ENCODE results near the gene AGPS.
"Not testable (repeated sequence)": the region's sequence is repeated elsewhere in the genome, so short reads cannot be mapped to it uniquely, and the experiment has no call there.

Gene AGPS

GRCh38 chr2:177419274-177419673 is 26.7 kb downstream of the AGPS start:
- no peak for DNase-seq (ENCODE audit: low read depth)

- no peak for DNase-seq (ENCODE audit: low read depth)
Measured at GRCh38 chr2:177422271-177422670, 29.7 kb downstream of the AGPS start.

GRCh38 chr2:177424120-177424519 is 31.5 kb downstream of the AGPS start:
- not testable (repeated sequence) for DNase-seq (ENCODE audit: low read depth)

- DNase-seq (ENCODE audit: low read depth), result not testable (repeated sequence)
Measured at GRCh38 chr2:177424620-177425019, 32.0 kb downstream of the AGPS start.

DNA sequence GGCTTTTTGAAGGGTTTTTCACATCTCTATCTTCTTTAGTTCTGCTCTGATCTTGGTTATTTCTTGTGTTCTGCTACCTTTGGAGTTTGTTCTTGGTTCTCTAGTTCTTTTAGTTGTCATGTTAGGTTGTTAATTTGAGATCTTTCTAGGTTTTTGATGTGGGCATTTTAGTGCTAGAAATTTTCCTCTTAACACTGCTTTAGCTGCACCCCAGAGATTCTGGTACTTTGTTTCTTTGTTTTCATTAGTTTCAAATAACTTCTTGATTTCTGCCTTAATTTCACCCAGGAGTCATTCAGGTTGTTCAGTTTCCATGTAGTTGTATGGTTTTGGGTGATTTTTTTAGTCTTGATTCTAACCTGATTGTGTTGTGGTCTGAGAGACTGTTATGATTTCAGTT is 34.7 kb downstream of the AGPS start:
- no peak for DNase-seq (ENCODE audit: low read depth)

DNA sequence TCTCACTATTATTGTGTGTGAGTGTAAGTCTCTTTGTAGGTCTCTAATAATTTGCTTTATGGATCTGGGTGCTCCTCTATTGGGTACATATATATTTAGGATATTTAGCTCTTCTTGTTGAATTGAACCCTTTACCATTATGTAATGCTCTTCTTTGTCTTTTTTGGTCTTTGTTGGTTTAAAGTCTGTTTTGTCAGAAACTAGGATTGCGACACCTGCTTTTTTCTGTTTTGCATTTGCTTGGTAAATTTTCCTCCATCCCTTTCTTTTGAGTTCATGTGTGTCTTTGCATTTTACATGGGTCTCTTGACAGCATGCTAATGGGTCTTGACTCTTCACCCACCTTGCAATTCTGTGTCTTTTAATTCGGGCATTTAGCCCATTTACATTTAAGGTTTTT is 35.4 kb downstream of the AGPS start:
- not testable (repeated sequence) for DNase-seq (ENCODE audit: low read depth)

DNA sequence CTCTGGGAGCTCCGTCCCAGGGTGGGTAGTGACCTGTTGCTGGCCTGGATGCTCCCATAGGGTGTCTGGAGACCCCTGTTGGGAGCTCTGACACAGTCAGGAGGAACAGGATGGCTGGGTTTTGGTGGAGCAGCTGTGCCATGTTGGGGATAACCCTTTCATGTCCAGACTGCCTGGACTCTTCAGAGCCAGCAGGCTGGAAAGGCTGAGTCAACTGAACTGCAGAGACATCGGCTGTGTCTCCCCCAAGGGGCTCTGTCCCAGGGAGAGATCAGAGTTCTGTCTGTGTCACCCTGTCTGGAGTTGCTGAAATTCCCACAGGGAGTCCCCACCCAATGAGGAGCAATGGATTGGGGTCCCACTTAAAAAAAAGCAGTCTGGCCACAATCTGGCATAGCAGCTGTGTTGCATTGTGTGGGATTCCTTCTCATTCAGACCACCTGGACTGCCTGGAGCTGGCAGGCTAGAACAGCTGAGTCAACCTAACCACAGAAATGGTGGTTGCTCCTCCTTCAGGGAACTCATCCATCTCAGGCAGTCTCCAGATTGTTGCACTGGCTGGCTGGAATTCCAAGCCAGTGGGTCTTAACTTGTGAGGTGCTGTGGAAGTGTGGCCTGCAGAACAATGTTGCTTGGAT is 37.2 kb downstream of the AGPS start:
- DNase-seq (ENCODE audit: low read depth), result no peak

DNA sequence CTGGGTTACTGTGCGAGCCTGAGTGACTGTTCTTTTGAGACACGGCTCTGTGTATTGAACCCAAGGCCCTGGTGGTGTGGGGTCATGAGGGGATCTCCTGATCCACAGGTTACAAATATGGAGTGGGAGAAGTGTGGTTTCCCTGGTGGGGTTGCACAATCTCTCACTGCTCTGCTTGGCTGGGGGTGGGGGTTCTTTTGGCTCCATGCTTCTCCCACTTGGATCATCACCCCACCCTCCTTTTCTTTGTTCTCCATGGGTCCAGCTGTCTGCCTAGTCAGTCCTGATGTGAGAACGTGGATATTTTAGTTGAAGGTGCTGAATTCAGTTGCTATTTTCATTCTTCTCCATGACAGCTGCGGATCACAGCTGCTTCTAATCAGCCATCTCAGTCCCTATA is 37.8 kb downstream of the AGPS start:
- no peak for DNase-seq (ENCODE audit: low read depth)

- DNase-seq (ENCODE audit: low read depth), result not testable (repeated sequence)
Measured at GRCh38 chr2:177431111-177431725, 38.6 kb downstream of the AGPS start.

DNA sequence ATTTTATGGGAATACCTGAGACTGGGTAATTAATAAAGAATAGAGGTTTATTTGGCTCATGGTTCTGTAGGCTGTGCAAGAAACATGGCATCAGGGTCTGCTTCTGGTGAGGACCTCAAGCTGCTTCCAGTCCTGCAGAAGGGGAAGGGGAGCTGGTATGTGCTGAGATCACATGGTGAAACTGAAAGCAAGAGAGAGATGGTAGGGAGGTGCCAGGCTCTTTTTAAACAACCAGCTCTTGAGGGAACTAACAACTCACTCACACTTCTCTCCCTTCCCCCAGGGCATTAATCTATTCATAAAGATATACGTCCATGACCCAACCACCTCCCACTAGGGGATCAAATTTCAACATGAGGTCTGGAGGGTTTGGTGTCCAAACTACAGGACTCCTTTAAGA is 40.1 kb downstream of the AGPS start:
- no peak for DNase-seq (ENCODE audit: low read depth)

DNA sequence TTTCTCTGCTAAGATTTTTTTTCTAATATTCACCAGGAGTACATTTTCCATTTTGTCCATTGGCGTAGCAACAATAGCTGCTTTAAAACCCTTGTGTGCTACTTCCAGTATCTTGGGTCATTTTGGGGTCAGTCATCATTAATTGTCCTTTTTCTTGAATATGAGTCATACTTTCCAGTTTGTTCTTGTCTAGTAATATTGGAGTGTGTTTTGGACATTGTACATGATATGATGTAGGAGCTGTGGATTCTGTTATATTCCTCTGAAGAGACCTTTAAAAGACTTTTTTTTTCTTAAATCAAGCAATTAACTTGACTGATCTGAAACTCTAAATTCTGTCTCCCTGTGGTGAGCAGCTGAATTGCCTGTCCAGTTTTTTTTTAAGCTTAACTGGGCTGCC is 40.8 kb downstream of the AGPS start:
- DNase-seq (ENCODE audit: low read depth), result no peak

DNA sequence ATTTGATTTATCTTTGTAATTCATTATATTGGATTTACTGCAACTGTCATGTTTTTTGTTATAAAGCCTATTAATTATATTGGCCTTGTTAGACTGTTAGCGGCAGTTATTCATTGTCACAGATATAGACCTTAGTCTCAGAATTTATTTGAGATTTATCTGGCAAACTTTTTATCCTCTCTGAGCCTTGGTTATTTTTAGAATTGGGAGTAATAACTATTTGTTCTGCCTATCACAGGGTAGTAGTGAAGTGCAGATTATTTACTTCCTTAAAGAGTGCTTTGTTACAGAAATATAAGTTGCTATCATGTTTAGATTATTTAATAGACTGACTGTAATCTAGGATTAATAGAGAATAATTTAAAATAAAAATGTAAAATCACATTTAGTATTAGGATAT is 41.9 kb downstream of the AGPS start:
- DNase-seq (ENCODE audit: low read depth), result no peak

DNA sequence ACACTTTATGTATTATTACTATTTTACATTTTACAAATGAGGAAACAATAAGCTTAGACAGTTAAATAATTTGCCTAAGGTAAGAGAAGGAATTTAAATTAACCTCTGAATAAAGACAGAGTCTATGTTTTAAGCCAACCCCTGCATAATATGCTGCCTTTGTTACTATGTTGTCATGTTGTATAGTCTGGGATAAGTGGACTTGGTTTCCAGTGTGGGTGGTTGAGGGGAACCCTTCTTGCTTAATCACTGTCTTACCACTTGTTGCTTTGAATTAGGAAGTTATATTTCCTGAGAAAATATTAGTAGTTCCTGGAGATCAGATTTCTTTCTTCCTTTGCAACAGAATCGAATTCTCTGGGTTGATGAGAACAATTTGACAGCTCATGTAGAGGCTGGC is 52.6 kb downstream of the AGPS start:
- no peak for DNase-seq (ENCODE audit: low read depth)

DNA sequence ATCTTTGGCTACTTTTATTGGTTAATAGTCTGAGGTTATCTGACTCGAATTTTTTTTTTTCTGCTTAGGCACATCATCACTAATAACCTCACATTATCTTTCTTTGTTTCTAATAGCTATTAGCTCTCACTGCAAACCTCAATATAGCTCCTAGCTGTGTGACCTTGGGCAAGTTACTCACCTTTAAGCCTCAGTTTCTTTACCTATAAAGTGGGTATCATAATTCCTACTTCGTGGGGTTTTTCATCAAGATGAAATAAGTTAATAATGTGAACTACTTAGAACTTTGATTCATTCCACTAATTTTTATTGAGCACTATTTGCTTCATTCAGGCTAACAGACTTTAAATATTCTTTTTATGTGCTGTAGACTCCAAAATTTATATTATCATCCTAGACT is 55.5 kb downstream of the AGPS start:
- no peak for DNase-seq (ENCODE audit: low read depth)

GRCh38 chr2:177449159-177449558 is 56.6 kb downstream of the AGPS start:
- DNase-seq (ENCODE audit: low read depth), result no peak

DNA sequence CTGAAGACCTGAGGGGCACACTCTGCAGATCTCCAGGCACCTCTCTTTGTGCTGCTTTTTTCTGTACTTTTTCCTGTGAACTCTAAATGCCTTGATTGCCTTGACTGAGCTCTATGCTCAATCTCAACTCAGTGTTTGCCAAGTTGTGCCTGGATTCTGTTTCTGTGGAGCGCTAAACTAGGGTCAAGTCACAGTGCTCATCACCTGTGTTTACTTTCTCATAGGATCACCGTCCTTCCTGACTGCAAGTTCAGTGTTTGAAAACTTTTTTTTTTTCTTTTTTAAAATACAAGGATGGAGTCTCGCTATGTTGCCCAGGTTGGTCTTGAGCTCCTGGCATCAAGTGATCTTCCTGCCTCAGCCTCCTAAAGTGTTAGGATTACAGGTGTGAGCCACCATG is 62.6 kb downstream of the AGPS start:
- DNase-seq (ENCODE audit: low read depth), result no peak

GRCh38 chr2:177459756-177460155 is 67.2 kb downstream of the AGPS start:
- not testable (repeated sequence) for DNase-seq (ENCODE audit: low read depth)

DNA sequence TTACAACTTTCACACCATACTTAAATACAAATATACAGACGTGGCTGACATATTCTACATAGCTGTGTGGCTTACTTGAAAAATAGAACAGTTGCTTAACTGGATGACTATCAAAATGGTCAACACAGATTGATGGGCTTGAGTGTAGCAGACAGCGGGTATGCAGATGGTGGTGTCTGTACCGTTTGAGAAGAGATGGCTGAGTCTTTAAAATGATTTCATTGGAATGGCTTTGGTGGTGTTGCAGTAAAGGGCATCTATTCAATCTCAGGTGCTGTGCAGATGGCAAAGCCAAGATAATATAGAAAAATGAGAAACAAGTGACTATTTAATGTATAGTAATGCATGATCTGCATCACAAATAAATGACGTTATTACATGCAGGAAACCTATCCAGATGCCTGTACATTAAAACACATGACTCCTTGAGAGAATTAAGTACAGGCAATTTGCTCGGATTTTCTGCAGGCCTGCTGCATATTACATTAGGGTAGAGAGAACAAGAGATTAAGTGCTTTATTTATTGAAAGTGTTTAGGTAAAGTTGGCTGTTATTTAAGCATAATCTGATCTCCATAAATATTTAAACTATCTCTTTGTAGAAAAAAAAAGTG is 68.5 kb downstream of the AGPS start:
- no peak for DNase-seq (ENCODE audit: low read depth)

DNA sequence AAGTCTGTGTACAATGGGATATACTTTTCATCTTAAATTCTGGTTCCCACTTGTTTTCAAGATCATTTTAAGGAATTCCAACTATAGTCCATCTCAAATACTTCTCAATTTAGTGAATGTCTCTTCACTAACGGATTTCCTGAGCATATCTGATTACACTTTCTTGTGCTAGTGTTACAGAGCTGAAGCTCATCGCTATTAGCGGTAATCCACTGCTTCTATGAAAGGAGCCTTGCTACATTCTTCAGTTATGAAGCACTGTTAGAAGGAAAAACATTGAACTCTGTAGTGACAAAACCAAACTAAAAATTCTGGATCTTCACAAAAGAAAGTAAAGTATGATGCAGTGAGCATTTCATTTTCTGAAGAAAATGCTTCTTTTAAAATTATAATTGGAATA is 72.0 kb downstream of the AGPS start:
- DNase-seq (ENCODE audit: low read depth), result no peak

DNA sequence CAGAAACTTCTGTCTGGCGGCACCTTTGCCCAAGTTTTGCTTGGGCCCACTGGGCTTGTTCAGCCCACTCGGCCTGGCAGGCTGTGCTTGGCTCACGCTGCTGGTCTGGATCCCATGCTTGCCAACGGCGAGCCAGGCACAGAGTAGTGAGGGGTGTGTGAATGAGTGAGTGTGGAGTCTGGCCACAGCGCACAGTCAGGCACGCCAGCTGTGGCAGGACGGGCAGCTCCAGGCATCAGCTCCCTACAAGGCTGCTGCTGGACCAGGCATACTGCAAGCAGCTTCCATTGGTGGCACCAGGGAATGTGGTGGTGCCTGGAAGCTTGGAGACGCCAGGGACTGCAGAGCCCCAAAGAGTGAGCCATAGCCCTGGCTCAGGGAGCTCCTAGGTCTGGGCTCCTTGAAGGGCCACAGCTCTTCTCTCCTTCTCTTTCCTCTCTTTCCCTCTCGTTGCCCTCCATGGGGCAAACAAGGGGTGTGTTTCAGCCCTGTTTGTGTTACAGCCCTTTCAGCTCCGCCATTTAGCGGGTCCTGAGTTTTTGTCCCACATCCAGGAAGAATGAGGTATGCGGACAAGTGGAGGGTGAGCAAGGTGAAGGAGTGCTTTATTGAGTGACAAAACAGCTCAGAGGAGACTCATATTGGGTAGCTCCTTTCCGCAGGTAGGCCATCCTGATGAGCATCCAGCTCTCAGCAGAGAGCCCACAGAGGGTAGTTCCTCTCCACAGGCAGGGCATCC is 73.0 kb downstream of the AGPS start:
- no peak for DNase-seq (ENCODE audit: low read depth)

GRCh38 chr2:177466337-177467195 is 74.0 kb downstream of the AGPS start:
- DNase-seq (ENCODE audit: low read depth), result no peak

DNA sequence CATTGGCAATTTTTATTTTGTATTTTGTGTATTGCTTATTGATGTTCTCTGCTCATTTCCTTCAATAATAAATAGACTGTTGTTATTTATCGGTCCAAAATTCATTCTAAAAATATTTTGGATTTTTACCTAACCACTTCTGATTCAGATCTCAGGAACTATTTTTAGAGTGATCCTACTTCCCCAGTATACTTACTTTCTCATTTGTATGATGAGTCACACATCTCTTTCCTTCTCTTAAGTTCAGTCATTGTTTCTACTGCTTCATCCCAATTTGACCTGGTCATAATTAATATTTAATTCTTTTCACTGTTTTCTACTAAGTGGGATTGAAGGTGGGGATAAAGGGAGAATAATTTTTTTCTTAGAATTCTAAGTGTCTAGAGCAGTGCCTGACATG is 75.1 kb downstream of the AGPS start:
- no peak for DNase-seq (ENCODE audit: low read depth)
